ENCODE data around the gene PRKAR1A.
"Not testable (repeated sequence)": the region's sequence is repeated elsewhere in the genome, so short reads cannot be mapped to it uniquely, and the experiment has no call there.

PRKAR1A gene

DNA sequence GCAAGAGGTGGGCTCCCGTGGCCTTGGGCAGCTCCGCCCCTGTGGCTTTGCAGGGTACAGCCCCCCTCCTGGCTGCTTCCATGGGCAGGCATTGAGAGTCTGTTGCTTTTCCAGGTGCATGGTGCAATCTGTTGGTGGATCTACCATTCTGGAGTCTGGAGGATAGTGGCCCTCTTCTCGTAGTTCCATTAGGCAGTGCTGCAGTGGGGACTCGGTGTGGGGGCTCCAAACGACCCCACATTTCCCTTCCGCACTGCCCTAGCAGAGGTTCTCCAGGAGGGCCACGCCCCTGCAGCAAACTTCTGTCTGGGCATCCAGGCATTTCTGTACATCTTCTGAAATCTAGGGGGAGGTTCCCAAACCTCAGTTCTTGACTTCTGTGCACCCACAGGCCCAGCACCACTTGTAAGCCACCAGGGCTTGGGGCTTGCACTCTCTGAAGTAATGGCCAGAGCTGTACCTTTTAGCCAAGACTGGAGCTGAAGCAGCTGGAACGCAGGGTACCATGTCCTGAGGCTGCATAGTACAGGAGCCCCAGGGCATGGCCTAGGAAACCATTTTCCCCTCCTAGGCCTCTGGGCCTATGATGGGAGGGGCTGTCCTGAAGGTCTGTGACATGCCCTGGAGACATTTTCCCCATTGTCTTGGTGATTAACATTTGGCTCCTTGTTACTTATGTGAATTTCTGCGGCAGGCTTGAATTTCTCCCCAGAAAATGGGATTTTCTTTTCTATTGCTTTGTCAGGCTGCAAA lies 6.0 kb downstream of the PRKAR1A start:
- H3K36me3 Mint-ChIP-seq (ENCODE audit: low read depth): peaks cover 82% of the 10 kb centered on the region

DNA sequence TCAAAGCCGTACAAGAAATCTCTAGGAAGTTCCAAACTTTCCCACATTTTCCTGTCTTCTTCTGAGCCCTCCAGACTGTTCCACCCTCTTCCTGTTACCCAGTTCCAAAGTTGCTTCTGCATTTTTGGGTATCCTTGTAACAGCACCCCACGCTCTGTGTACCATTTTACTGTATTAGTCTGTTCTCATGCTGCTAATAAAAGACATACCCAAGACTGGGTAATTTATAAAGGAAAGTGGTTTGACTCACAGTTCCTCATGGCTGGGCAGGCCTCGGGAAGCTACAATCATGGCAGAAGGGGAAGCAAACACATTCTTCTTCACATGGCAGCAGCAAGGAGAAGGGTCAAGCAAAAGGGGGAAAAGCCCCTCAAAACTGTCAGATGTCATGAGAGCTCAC lies 6.8 kb downstream of the PRKAR1A start:
- not testable (repeated sequence) for H3K27ac Mint-ChIP-seq, H3K9me3 Mint-ChIP-seq, H3K27me3 Mint-ChIP-seq, DNase-seq, H3K4me3 Mint-ChIP-seq
- Mint-ChIP-seq H3K36me3 (ENCODE audit: low read depth) (peaks cover 84% of the 10 kb centered on the region), H3K4me1 (ENCODE audit: low read depth) (peaks cover 63% of the 10 kb centered on the region)

More for the DNA sequence above, 6.0 kb downstream of the PRKAR1A start:
- Mint-ChIP-seq H3K4me3 (no peak overlapping the region), H3K27me3 (no peaks in the 10 kb centered on the region), H3K9me3 (no peaks in the 10 kb centered on the region), H3K27ac (no peak overlapping the region), H3K4me1 (ENCODE audit: low read depth) (peaks cover 71% of the 10 kb centered on the region)
- no peak for DNase-seq

DNA sequence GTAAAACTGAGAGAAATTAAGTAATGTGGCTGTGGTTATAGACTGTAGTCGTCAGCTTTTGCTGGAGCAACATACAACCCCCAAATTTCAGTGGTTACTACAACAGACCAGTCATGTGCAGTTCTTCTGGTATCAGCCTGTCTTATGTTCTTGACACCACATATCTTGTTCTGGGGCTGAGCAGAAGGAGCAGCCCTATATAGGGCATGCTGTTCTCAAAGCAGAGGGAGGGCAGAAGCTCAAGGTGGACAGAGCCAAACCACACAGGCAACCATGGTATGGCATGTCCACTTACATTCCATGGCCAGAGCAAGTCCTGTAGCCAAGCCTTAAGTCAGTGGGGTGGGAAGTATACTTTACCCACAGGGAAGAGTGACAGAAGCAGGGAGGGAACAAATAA lies 7.7 kb downstream of the PRKAR1A start:
- peak overlapping the region; percentile 24 for H3K27ac Mint-ChIP-seq
- no peak for DNase-seq
- no peaks in the 10 kb centered on the region for H3K9me3 Mint-ChIP-seq
- peaks cover 54% of the 10 kb centered on the region for H3K4me1 Mint-ChIP-seq (ENCODE audit: low read depth)
- H3K4me3 Mint-ChIP-seq: no peak overlapping the region
- peaks cover 91% of the 10 kb centered on the region for H3K36me3 Mint-ChIP-seq (ENCODE audit: low read depth)
- H3K27me3 Mint-ChIP-seq: no peaks in the 10 kb centered on the region

DNA sequence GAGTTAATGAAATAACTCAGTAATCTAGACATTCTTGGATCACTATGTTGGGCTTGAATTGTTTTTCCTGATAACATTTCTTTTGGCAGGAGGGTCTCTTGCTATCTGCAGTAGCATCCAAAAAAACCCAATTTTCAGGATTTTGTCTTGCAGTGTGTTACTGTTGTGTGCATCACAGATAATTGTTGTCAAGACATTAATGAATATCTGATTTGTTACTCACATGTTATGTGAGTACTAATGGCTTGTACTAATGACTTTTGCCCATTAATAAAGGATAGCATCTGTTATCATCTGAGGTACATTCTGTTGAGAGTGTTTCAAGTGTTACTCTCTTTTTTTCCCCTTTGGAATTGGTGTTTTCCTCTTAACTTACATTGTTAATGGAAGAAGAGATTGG lies 10.0 kb downstream of the PRKAR1A start:
- no peak overlapping the region for H3K27ac Mint-ChIP-seq
- peaks cover 35% of the 10 kb centered on the region for H3K4me1 Mint-ChIP-seq (ENCODE audit: low read depth)
- DNase-seq: no peak
- H3K9me3 Mint-ChIP-seq: no peaks in the 10 kb centered on the region
- peaks cover 94% of the 10 kb centered on the region for H3K36me3 Mint-ChIP-seq (ENCODE audit: low read depth)
- no peak overlapping the region for H3K4me3 Mint-ChIP-seq
- H3K27me3 Mint-ChIP-seq: no peaks in the 10 kb centered on the region

DNA sequence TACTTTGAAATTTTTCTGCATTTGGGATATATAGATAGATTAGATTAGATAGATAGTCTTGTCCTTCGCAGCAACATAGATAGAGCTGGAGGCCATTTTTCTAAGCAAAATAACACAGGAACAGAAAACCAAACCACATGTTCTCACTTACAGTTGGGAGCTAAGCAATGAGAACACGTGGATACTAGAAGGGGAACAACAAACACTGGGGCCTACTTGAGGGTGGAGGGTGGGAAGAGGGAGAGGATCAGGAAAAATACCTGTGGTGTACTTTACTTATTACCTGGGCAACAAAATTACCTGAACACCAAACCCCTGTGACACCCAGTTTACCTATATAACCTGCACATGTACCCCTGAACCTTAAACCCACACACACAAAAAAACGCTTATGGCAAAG lies 14.3 kb downstream of the PRKAR1A start:
- Mint-ChIP-seq H3K9me3 (no peaks in the 10 kb centered on the region), H3K27me3 (no peaks in the 10 kb centered on the region), H3K36me3 (ENCODE audit: low read depth) (peaks cover 100% of the 10 kb centered on the region), H3K27ac (peak overlapping the region; percentile 27), H3K4me3 (no peak overlapping the region), H3K4me1 (ENCODE audit: low read depth) (peaks cover 10% of the 10 kb centered on the region)
- no peak for DNase-seq

DNA sequence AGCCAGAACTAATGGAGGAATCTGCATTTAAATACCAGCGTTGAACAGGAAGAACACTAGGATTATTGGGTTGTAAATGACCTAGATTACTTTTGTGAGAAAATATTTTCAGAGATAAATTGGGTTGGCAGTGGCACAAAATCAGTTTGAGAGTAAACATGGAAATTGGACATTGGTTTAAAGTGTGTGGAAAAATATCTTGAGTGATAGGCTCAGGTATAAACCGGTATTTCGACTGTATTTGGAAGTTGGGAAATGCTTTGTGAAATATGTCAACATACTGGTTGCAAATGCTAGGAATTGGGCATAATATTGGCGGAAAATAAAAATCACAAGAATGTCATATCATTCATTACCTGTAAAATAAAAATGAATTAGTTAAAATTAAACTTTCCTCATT lies 15.1 kb downstream of the PRKAR1A start:
- DNase-seq: no peak
- H3K9me3 Mint-ChIP-seq: no peaks in the 10 kb centered on the region
- H3K4me3 Mint-ChIP-seq: no peak overlapping the region
- H3K27ac Mint-ChIP-seq: no peak overlapping the region
- H3K27me3 Mint-ChIP-seq: no peaks in the 10 kb centered on the region
- H3K36me3 Mint-ChIP-seq (ENCODE audit: low read depth): peaks cover 97% of the 10 kb centered on the region
- H3K4me1 Mint-ChIP-seq (ENCODE audit: low read depth): peaks cover 6% of the 10 kb centered on the region

DNA sequence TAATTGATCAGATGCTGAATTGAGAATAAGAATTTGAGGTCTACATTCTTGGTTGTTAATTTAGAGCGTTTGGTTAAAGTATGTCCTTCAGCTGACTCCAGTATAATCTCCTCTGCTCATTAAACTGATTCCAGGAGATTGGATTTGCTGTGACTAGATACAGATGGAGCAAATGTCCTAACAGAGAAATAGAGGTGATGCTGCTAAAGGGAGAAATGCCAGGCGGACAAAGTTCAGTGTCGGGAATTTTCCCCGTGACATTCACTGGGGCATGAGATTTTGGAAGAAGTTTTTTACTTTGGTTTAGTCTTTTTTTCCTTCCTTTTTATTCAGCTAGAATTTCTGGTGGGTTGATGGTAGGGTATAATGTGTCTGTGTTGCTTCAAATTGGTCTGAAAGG lies 19.0 kb downstream of the PRKAR1A start:
- Mint-ChIP-seq H3K9me3 (no peaks in the 10 kb centered on the region), H3K4me3 (no peak overlapping the region), H3K4me1 (ENCODE audit: low read depth) (peaks cover 13% of the 10 kb centered on the region), H3K36me3 (ENCODE audit: low read depth) (peaks cover 88% of the 10 kb centered on the region), H3K27me3 (no peaks in the 10 kb centered on the region), H3K27ac (no peak overlapping the region)
- DNase-seq: no peak

DNA sequence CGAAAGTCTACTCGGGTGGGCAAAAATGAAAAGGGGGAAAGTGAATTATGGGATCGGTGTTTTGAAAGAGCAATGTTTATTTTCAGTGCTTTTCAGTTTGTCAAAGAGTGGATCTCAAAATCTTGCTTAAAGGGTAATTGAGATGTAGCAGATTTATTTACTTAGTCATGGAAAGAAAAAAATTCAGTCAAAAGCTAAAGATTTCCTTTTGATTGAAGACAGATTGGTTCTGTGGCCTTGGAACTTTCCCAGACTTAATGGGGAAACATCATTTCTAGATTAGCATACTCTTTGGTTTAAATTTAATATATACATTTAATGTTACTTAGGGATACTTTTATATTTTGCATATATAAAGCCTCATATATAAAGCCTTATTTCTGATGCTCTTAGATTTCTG lies 20.6 kb downstream of the PRKAR1A start:
- Mint-ChIP-seq H3K4me1 (ENCODE audit: low read depth) (peaks cover 13% of the 10 kb centered on the region), H3K9me3 (no peaks in the 10 kb centered on the region), H3K4me3 (no peak overlapping the region), H3K27me3 (no peaks in the 10 kb centered on the region), H3K36me3 (ENCODE audit: low read depth) (peaks cover 82% of the 10 kb centered on the region), H3K27ac (no peak overlapping the region)
- no peak for DNase-seq

DNA sequence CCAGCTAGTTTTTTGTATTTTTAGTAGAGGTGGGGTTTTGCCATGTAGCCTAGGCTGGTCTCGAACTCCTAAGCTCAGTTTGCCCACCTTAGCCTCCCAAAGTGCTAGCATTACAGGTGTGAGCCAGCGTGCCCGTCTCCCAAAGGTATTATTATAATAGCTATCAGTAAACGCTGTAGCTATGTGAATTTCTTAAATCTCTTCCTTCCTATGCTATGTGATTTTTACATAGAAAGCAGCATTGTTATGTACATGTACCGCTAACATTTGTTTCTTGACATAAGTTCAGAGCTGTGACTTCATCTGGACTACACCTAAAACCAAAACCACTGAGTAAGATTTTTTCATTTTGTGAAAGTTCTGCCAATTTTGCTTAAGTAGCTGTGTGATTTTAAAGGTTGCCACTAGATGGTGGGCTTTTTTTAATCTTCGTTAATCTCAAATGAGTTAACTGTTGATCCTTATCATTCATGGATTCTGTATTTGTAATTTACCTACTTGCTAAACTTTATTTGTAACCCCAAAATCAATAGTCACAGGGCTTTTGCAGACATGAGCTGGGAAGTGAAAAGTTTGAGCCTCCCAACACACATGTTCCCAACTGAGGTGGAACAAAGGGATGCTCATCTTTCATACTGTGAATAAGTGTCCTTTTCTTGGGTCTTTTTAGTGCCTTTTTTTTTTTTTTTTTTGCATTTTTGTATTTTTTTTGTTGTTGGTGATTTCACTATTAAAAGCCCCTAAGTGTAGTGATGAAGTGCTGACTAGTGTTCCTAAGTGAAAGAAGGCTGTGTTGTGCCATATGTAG lies 21.9 kb downstream of the PRKAR1A start:
- Mint-ChIP-seq H3K27me3 (no peaks in the 10 kb centered on the region), H3K4me3 (no peak overlapping the region), H3K27ac (peak overlapping the region; percentile 22), H3K36me3 (ENCODE audit: low read depth) (peaks cover 77% of the 10 kb centered on the region), H3K9me3 (no peaks in the 10 kb centered on the region), H3K4me1 (ENCODE audit: low read depth) (peaks cover 13% of the 10 kb centered on the region)
- DNase-seq: no peak

DNA sequence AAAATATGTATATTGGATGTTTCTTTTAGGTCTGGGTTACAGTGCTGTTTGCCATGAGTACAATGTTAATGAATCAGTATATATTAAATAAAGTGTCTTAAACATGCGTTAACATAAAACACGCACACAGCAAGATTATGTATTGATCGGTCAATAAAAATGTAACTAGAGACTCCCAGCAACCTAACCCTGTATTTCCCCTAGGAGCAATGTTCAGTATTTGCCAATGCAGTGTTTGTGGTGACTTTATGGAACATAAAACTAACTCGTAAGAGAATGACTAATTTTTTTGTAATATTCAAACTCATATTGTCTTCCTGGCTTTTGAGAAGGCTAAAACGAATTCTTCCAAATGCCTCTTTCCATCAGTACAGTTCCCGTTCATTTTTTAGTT lies 22.5 kb downstream of the PRKAR1A start:
- H3K4me1 Mint-ChIP-seq (ENCODE audit: low read depth): peaks cover 13% of the 10 kb centered on the region
- H3K36me3 Mint-ChIP-seq (ENCODE audit: low read depth): peaks cover 77% of the 10 kb centered on the region
- H3K27ac Mint-ChIP-seq: peak overlapping the region; percentile 81
- H3K9me3 Mint-ChIP-seq: no peaks in the 10 kb centered on the region
- no peaks in the 10 kb centered on the region for H3K27me3 Mint-ChIP-seq
- DNase-seq: no peak
- H3K4me3 Mint-ChIP-seq: no peak overlapping the region

DNA sequence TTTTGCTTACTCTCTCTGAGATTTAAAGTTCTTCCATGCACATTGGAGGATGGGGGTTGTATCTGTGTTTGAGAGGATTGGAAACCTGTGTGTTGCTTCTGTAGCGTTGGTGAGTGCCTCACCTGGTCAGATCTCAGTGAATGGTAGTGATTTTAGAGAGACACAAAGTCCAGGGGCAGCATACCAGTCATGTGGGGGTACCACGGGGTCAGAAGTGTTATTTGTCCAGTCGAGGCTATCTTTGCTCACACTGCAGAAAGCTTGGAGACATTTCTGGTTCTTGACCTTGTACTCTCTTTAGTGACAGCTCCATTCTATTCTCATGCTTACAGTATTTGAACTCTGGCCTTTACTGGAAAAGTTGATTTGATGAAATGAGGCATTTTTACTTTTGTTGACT lies 23.7 kb downstream of the PRKAR1A start:
- Mint-ChIP-seq H3K9me3 (no peaks in the 10 kb centered on the region), H3K27ac (peak overlapping the region; percentile 20), H3K27me3 (no peaks in the 10 kb centered on the region), H3K4me3 (no peak overlapping the region), H3K36me3 (ENCODE audit: low read depth) (peaks cover 75% of the 10 kb centered on the region), H3K4me1 (ENCODE audit: low read depth) (peaks cover 13% of the 10 kb centered on the region)
- no peak for DNase-seq

DNA sequence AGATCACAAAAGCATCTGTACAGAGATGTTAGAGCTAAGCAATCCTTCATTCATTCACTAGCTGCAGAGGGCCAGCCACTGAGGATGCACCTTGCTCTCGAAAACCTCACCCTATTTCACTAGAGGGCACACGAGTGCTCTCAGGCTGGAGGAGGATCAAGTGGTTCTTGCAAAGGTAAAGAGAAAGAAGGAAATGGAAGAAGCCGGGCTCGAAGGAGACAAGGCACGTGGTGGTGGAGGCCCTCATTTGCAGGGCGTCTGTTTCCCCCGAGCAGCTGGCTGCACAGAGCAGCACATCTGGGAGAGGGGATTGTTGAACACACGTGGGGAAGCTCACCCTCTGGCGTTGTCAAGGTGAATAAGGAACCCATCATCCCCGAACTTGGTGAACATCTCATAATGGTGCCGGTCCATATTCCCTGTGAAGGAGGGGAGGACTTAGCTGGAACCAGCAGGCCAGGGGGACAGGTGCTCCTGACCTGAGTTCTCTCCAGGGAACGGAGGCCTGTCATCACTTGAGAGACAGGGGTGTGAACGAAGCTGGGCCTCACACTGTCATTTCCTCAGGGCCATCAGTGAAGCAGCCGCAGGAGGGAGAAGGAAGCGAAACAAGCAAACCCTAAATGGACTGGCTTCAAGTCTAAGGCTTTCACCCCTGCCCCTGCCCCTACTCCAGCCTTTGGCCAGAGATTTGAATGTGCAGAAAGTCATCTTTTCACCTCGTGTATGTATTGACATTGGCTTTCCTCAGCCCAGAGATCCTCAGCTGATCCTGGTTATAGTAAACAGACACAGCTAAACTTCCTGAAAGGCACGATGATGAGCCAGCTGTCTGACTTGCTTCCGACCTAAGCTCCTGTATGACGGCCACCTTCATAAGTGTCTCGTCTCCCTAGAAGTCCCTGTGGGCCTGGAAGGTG lies 27.6 kb downstream of the PRKAR1A start:
- Mint-ChIP-seq H3K9me3 (no peaks in the 10 kb centered on the region), H3K27ac (peak overlapping the region; percentile 36), H3K36me3 (ENCODE audit: low read depth) (peaks cover 47% of the 10 kb centered on the region), H3K4me1 (ENCODE audit: low read depth) (peaks cover 3% of the 10 kb centered on the region), H3K4me3 (no peak overlapping the region), H3K27me3 (no peaks in the 10 kb centered on the region)
- DNase-seq: no peak

DNA sequence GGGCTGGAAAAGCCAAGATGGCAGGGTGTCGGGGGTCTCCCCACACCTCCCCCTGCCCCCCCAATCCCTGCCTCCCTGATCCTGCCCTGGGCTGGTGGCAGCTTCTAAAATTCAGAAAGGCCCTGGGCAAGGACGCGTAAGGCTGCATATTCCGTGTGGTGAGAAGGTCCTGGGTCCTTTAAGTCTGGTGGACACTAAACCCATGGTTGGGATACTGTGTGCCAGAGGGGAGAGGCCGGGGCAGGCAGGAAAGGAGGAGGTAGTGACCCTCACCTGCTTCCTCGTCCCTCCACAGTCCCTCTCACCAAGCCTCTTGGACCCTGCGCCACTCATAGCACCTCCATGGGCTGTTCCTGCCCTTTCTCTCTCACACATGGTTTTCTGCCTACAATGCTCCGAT lies 28.8 kb downstream of the PRKAR1A start:
- Mint-ChIP-seq H3K4me1 (ENCODE audit: low read depth) (no peaks in the 10 kb centered on the region), H3K36me3 (ENCODE audit: low read depth) (peaks cover 37% of the 10 kb centered on the region), H3K4me3 (no peak overlapping the region), H3K27ac (no peak overlapping the region), H3K9me3 (no peaks in the 10 kb centered on the region), H3K27me3 (no peaks in the 10 kb centered on the region)
- no peak for DNase-seq

DNA sequence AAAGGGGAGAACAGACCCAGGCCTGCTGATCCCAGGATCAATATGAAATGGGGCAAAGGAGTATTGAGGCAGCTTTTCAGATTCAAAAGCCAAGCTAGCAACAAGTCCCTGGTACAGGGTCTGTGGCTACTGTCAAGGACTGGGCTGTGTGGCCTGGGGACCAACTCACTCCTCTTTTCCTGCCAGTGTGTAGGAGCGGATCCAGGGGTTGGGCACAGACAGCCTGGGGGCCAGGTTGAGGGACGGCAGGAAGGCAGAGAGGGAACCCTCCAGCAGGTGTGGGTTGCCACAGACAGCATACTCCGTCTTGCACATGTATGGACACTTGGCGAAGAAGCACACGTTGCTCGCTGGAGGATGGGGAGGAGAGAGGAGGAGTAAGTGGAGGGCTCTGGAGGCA lies 29.6 kb downstream of the PRKAR1A start:
- no peak for DNase-seq
- H3K27me3 Mint-ChIP-seq: no peaks in the 10 kb centered on the region
- H3K9me3 Mint-ChIP-seq: peaks cover 3% of the 10 kb centered on the region
- H3K4me1 Mint-ChIP-seq (ENCODE audit: low read depth): no peaks in the 10 kb centered on the region
- no peak overlapping the region for H3K27ac Mint-ChIP-seq
- H3K4me3 Mint-ChIP-seq: no peak overlapping the region
- peaks cover 31% of the 10 kb centered on the region for H3K36me3 Mint-ChIP-seq (ENCODE audit: low read depth)

Measured in activated T-cell treated with anti-CD3 and anti-CD28 coated beads, Interleukin-2, amount 50 U/mL, for 24 hours (primary cell).